ENCODE results near the gene ASXL1. TPM values are rescaled to one million over a fixed set of nuclear protein-coding genes. Genes with fewer than 3 reads are reported as not detected.
A peak's percentile ranks its signal among the peaks of the same experiment; 100 is the strongest.
"Not testable (repeated sequence)": the region's sequence is repeated elsewhere in the genome, so short reads cannot be mapped to it uniquely, and the experiment has no call there.

Gene ASXL1
- total RNA-seq, 1 donor from 2014 or later: 90.8 TPM

- Mint-ChIP-seq H3K27ac (ENCODE audit: unreplicated experiment) (no peak overlapping the region), H3K4me3 (ENCODE audit: unreplicated experiment) (peak overlapping the region; percentile 25)
These were observed 41.5 kb upstream of the ASXL1 start for GRCh38 chr20:32316667-32317066.

GRCh38 chr20:32319100-32319499, 39.0 kb upstream of the ASXL1 start:
- Mint-ChIP-seq H3K4me3 (ENCODE audit: unreplicated experiment) (no peak overlapping the region), H3K9me3 (ENCODE audit: unreplicated experiment) (no peaks in the 10 kb centered on the region), H3K27me3 (ENCODE audit: unreplicated experiment) (peaks cover 1% of the 10 kb centered on the region), H3K36me3 (ENCODE audit: low read depth, unreplicated experiment) (peaks cover 23% of the 10 kb centered on the region), H3K4me1 (ENCODE audit: unreplicated experiment) (peaks cover 7% of the 10 kb centered on the region), H3K27ac (ENCODE audit: unreplicated experiment) (no peak overlapping the region)
- no peak for TF ChIP-seq CTCF (IDR thresholded peaks at IDR 0.05; ENCODE audit: unreplicated experiment)
- no peak for DNase-seq (ENCODE audit: low spot score)

More at GRCh38 chr20:32316667-32317066, 41.5 kb upstream of the ASXL1 start:
- Mint-ChIP-seq H3K9me3 (ENCODE audit: unreplicated experiment) (no peaks in the 10 kb centered on the region), H3K4me1 (ENCODE audit: unreplicated experiment) (peaks cover 7% of the 10 kb centered on the region), H3K36me3 (ENCODE audit: low read depth, unreplicated experiment) (peaks cover 29% of the 10 kb centered on the region), H3K27me3 (ENCODE audit: unreplicated experiment) (peaks cover 1% of the 10 kb centered on the region)
- no peak for TF ChIP-seq CTCF (IDR thresholded peaks at IDR 0.05; ENCODE audit: unreplicated experiment)
- DNase-seq (ENCODE audit: low spot score): no peak

GRCh38 chr20:32320305-32320704, 37.8 kb upstream of the ASXL1 start:
- Mint-ChIP-seq H3K27ac (ENCODE audit: unreplicated experiment) (no peak overlapping the region), H3K9me3 (ENCODE audit: unreplicated experiment) (no peaks in the 10 kb centered on the region), H3K27me3 (ENCODE audit: unreplicated experiment) (peaks cover 1% of the 10 kb centered on the region), H3K4me3 (ENCODE audit: unreplicated experiment) (no peak overlapping the region), H3K4me1 (ENCODE audit: unreplicated experiment) (peaks cover under 1% of the 10 kb centered on the region), H3K36me3 (ENCODE audit: low read depth, unreplicated experiment) (peaks cover 17% of the 10 kb centered on the region)
- no peak for DNase-seq (ENCODE audit: low spot score)
- no peak for TF ChIP-seq CTCF (IDR thresholded peaks at IDR 0.05; ENCODE audit: unreplicated experiment)

GRCh38 chr20:32321390-32321789, 36.7 kb upstream of the ASXL1 start:
- H3K4me3 Mint-ChIP-seq (ENCODE audit: unreplicated experiment): no peak overlapping the region
- H3K36me3 Mint-ChIP-seq (ENCODE audit: low read depth, unreplicated experiment): peaks cover 9% of the 10 kb centered on the region
- TF ChIP-seq CTCF (IDR thresholded peaks at IDR 0.05; ENCODE audit: unreplicated experiment): no peak
- peaks cover 8% of the 10 kb centered on the region for H3K4me1 Mint-ChIP-seq (ENCODE audit: unreplicated experiment)
- H3K27me3 Mint-ChIP-seq (ENCODE audit: unreplicated experiment): peaks cover 1% of the 10 kb centered on the region
- H3K27ac Mint-ChIP-seq (ENCODE audit: unreplicated experiment): no peak overlapping the region
- DNase-seq (ENCODE audit: low spot score): no peak
- H3K9me3 Mint-ChIP-seq (ENCODE audit: unreplicated experiment): no peaks in the 10 kb centered on the region

- DNase-seq (ENCODE audit: low spot score); H3K9me3 Mint-ChIP-seq (ENCODE audit: unreplicated experiment); H3K4me3 Mint-ChIP-seq (ENCODE audit: unreplicated experiment); H3K36me3 Mint-ChIP-seq (ENCODE audit: low read depth, unreplicated experiment); H3K27ac Mint-ChIP-seq (ENCODE audit: unreplicated experiment); H3K27me3 Mint-ChIP-seq (ENCODE audit: unreplicated experiment): not testable (repeated sequence)
- H3K4me1 Mint-ChIP-seq (ENCODE audit: unreplicated experiment): peaks cover 13% of the 10 kb centered on the region
These were observed 35.9 kb upstream of the ASXL1 start for GRCh38 chr20:32322260-32322659.

GRCh38 chr20:32323761-32324160, 34.4 kb upstream of the ASXL1 start:
- DNase-seq (ENCODE audit: low spot score); H3K36me3 Mint-ChIP-seq (ENCODE audit: low read depth, unreplicated experiment); H3K4me3 Mint-ChIP-seq (ENCODE audit: unreplicated experiment); H3K27ac Mint-ChIP-seq (ENCODE audit: unreplicated experiment); H3K9me3 Mint-ChIP-seq (ENCODE audit: unreplicated experiment); H3K27me3 Mint-ChIP-seq (ENCODE audit: unreplicated experiment): not testable (repeated sequence)
- peaks cover 15% of the 10 kb centered on the region for H3K4me1 Mint-ChIP-seq (ENCODE audit: unreplicated experiment)

Data from endothelial cell (in vitro differentiated cells).